ENCODE measurements around the gene MYRFL. TPM values are rescaled to one million over a fixed set of nuclear protein-coding genes. Genes with fewer than 3 reads are reported as not detected.

Gene MYRFL
- total and polyA plus RNA-seq, 2 experiments from 2014 or later, result 2.3 to 2.7 TPM

- Histone ChIP-seq H3K36me3 (replicated peaks; ENCODE audit: insufficient read depth, low read depth) (no peaks in the 10 kb centered on the region), H3K4me3 (no peak overlapping the region), H3K27ac (peak overlapping the region; percentile 82), H3K79me2 (no peaks in the 10 kb centered on the region), H3K27me3 (no peaks in the 10 kb centered on the region), H3K9me2 (replicated peaks; ENCODE audit: insufficient read depth) (no peaks in the 10 kb centered on the region), H2AFZ (peak overlapping the region; percentile 24), H3K4me2 (peak overlapping the region; percentile 51), H3K4me1 (ENCODE audit: insufficient read depth) (peaks cover 17% of the 10 kb centered on the region), H4K20me1 (ENCODE audit: insufficient read depth, poor library complexity, severe bottlenecking) (no peaks in the 10 kb centered on the region), H3K9me3 (ENCODE audit: low read depth) (no peaks in the 10 kb centered on the region)
- peak; percentile 86 for DNase-seq (ENCODE audit: low spot score)
- WGBS (ENCODE audit: low lambda C conversion rate, missing lambda C conversion rate), result 10% methylated on average over 2 of the region's 2 CpGs
- no peak for TF ChIP-seq CTCF (IDR thresholded peaks at IDR 0.05; ENCODE audit: poor library complexity)
- no peak for TF ChIP-seq EZH2phosphoT487 (IDR thresholded peaks at IDR 0.05; ENCODE audit: low read depth, severe bottlenecking, unreplicated experiment)
- TF ChIP-seq EZH2 (IDR thresholded peaks at IDR 0.05; ENCODE audit: borderline replicate concordance), result no peak
Measured at GRCh38 chr12:69987579-69988091, 162.6 kb downstream of the MYRFL start.

- Histone ChIP-seq H3K4me2 (peak overlapping the region; percentile 51), H2AFZ (peak overlapping the region; percentile 24), H3K27ac (peak overlapping the region; percentile 82), H3K79me2 (no peaks in the 10 kb centered on the region), H3K36me3 (replicated peaks; ENCODE audit: insufficient read depth, low read depth) (no peaks in the 10 kb centered on the region), H3K9me3 (ENCODE audit: low read depth) (no peaks in the 10 kb centered on the region), H3K9me2 (replicated peaks; ENCODE audit: insufficient read depth) (no peaks in the 10 kb centered on the region), H3K27me3 (no peaks in the 10 kb centered on the region), H4K20me1 (ENCODE audit: insufficient read depth, poor library complexity, severe bottlenecking) (no peaks in the 10 kb centered on the region), H3K4me3 (no peak overlapping the region), H3K4me1 (ENCODE audit: insufficient read depth) (peaks cover 12% of the 10 kb centered on the region)
- no peak for TF ChIP-seq EZH2 (IDR thresholded peaks at IDR 0.05; ENCODE audit: borderline replicate concordance)
- TF ChIP-seq CTCF (IDR thresholded peaks at IDR 0.05; ENCODE audit: poor library complexity), result no peak
- no peak for TF ChIP-seq EZH2phosphoT487 (IDR thresholded peaks at IDR 0.05; ENCODE audit: low read depth, severe bottlenecking, unreplicated experiment)
- DNase-seq (ENCODE audit: low spot score), result peak; percentile 34
- 39% methylated on average over 9 of the region's 9 CpGs for WGBS (ENCODE audit: low lambda C conversion rate, missing lambda C conversion rate)
Measured at GRCh38 chr12:69988481-69989321, 163.7 kb downstream of the MYRFL start.

GRCh38 chr12:69991690-69992288 is 166.8 kb downstream of the MYRFL start:
- no peak overlapping the region for H3K27ac ChIP-seq
- peaks cover 12% of the 10 kb centered on the region for H3K4me1 ChIP-seq (ENCODE audit: insufficient read depth)
- no peak for DNase-seq (ENCODE audit: low spot score)
- H4K20me1 ChIP-seq (ENCODE audit: insufficient read depth, poor library complexity, severe bottlenecking), result no peaks in the 10 kb centered on the region
- H3K4me2 ChIP-seq, result no peak overlapping the region
- TF ChIP-seq EZH2phosphoT487 (IDR thresholded peaks at IDR 0.05; ENCODE audit: low read depth, severe bottlenecking, unreplicated experiment), result no peak
- no peak for TF ChIP-seq CTCF (IDR thresholded peaks at IDR 0.05; ENCODE audit: poor library complexity)
- TF ChIP-seq EZH2 (IDR thresholded peaks at IDR 0.05; ENCODE audit: borderline replicate concordance), result no peak
- no peak overlapping the region for H3K4me3 ChIP-seq
- no peaks in the 10 kb centered on the region for H3K79me2 ChIP-seq
- H3K9me3 ChIP-seq (ENCODE audit: low read depth), result no peaks in the 10 kb centered on the region
- WGBS (ENCODE audit: low lambda C conversion rate, missing lambda C conversion rate), result 96% methylated on average over 6 of the region's 6 CpGs
- no peaks in the 10 kb centered on the region for H3K27me3 ChIP-seq
- H3K36me3 ChIP-seq (replicated peaks; ENCODE audit: insufficient read depth, low read depth), result no peaks in the 10 kb centered on the region
- H3K9me2 ChIP-seq (replicated peaks; ENCODE audit: insufficient read depth), result no peaks in the 10 kb centered on the region
- H2AFZ ChIP-seq, result no peak overlapping the region

Data from hepatocyte (in vitro differentiated cells).